Measurements from ENCODE around the gene TNFSF10. TPM values are rescaled to one million over a fixed set of nuclear protein-coding genes. Genes with fewer than 3 reads are reported as not detected.

TNFSF10 gene
- total RNA-seq, 1 experiment from 2014 or later, result 21.4 TPM

DNA sequence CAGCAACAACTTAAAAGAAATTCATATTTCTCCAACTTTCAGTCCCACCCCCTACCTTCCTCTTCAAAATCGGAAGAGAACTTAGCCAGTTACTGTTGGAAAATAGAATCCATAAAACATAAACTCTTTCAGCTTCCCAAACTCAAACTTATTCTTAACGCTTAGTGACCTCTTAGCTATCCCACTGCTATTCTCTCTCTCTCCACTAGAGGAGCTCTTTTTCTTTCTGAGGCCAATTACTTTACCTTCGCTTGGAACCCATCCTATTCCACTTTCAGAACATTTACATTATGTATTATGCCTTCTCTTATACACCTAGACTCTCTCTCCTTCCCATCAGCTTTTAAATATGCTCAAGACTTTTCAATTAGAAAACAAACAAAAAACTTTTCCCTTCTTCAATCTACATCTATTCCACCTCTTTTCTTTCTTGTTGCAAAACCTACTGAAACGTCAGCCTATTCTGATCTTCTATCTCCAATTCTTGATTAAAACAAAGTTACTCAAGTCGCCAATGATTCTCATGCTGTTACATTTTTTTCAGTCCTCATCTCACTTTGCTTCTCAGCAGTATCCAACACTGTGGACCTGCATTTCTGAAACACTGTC, 61.6 kb downstream of the TNFSF10 start:
- DNase-seq, result no peak

DNA sequence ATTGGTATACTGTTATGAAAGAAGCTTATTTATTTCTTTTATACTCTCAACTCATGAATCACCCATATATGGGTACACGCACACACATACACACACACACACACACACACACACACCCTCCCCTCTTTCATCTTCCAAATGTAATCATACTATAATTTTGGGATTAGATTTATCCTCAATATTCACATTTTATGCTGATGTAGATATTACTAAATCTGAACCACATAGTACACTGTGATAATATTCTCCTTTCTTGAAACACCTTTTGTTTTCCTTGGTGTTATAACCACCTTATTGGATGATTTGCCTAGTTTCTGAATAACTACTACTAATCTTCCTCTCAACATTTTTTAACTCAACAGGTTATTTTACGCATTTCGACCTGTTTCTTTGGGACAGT, 66.8 kb downstream of the TNFSF10 start:
- ChIA-PET POLR2A (ENCODE audit: unreplicated experiment) (no interaction called here), CTCF (interaction anchor here (0.7 kb wide), 1 partner anchor 329 kb away, joined by 4 read pairs; no protein-coding TSS in a partner anchor)

More for the DNA sequence above, 61.6 kb downstream of the TNFSF10 start:
- Histone ChIP-seq H3K9me2 (ENCODE audit: insufficient read depth) (0 out of 2 replicates have a peak, but pooled peaks cover 4% of the 10 kb centered on the region), H3K27ac (no peak overlapping the region), H3K27me3 (ENCODE audit: insufficient read depth, low read depth) (no peaks in the 10 kb centered on the region), H3K4me3 (no peak overlapping the region), H3K79me2 (ENCODE audit: low read depth) (no peaks in the 10 kb centered on the region), H3K9me3 (ENCODE audit: insufficient read depth, low read depth) (peaks cover 3% of the 10 kb centered on the region; the same call in 1 of the 2 replicates), H3K36me3 (ENCODE audit: low read depth) (no peaks in the 10 kb centered on the region), H3F3A (ENCODE audit: insufficient read depth, low read depth) (peaks cover 20% of the 10 kb centered on the region), H2AFZ (no peak overlapping the region), H3K4me1 (replicated peaks; ENCODE audit: insufficient read depth) (peaks cover 17% of the 10 kb centered on the region), H4K20me1 (ENCODE audit: insufficient read depth) (no peaks in the 10 kb centered on the region), H3K4me2 (no peak overlapping the region)
- TF ChIP-seq, protein P1, sequence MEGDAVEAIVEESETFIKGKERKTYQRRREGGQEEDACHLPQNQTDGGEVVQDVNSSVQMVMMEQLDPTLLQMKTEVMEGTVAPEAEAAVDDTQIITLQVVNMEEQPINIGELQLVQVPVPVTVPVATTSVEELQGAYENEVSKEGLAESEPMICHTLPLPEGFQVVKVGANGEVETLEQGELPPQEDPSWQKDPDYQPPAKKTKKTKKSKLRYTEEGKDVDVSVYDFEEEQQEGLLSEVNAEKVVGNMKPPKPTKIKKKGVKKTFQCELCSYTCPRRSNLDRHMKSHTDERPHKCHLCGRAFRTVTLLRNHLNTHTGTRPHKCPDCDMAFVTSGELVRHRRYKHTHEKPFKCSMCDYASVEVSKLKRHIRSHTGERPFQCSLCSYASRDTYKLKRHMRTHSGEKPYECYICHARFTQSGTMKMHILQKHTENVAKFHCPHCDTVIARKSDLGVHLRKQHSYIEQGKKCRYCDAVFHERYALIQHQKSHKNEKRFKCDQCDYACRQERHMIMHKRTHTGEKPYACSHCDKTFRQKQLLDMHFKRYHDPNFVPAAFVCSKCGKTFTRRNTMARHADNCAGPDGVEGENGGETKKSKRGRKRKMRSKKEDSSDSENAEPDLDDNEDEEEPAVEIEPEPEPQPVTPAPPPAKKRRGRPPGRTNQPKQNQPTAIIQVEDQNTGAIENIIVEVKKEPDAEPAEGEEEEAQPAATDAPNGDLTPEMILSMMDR (conservative IDR thresholded peaks at IDR 0.05), result peak; percentile 97
- no peak for TF ChIP-seq EZH2 (IDR thresholded peaks at IDR 0.05; ENCODE audit: low read depth)
- intact Hi-C loops (cut with micrococcal nuclease; ENCODE audit: unreplicated experiment), result no loop called here
- POLR2A ChIA-PET (ENCODE audit: unreplicated experiment), result interaction anchor here (0.6 kb wide), 1 partner anchor 170 kb away, joined by 6 read pairs; no protein-coding TSS in a partner anchor
- CTCF ChIA-PET, result interaction anchor here (0.6 to 1.0 kb wide), 8 partner anchors 15 to 1325 kb away, joined by 3 to 6 read pairs (median 4); no protein-coding TSS in a partner anchor
- BruUV-seq (replicated peaks), result no TSS peak

More for the DNA sequence above, 66.8 kb downstream of the TNFSF10 start:
- Histone ChIP-seq H3K9me3 (ENCODE audit: insufficient read depth, low read depth) (no peaks in the 10 kb centered on the region; the same call in 1 of the 2 replicates), H3K36me3 (ENCODE audit: low read depth) (no peaks in the 10 kb centered on the region), H3K4me3 (no peak overlapping the region), H3K4me2 (no peak overlapping the region), H3K4me1 (replicated peaks; ENCODE audit: insufficient read depth) (no peaks in the 10 kb centered on the region), H3K9me2 (ENCODE audit: insufficient read depth) (0 out of 2 replicates have a peak, but pooled peaks cover 4% of the 10 kb centered on the region), H3K79me2 (ENCODE audit: low read depth) (no peaks in the 10 kb centered on the region), H3K27ac (no peak overlapping the region), H2AFZ (no peak overlapping the region), H3K27me3 (ENCODE audit: insufficient read depth, low read depth) (no peaks in the 10 kb centered on the region), H4K20me1 (ENCODE audit: insufficient read depth) (no peaks in the 10 kb centered on the region), H3F3A (ENCODE audit: insufficient read depth, low read depth) (0 out of 2 replicates have a peak, but pooled peaks cover 3% of the 10 kb centered on the region)
- no TSS peak for BruUV-seq (replicated peaks)
- intact Hi-C loops (cut with micrococcal nuclease; ENCODE audit: unreplicated experiment), result no loop called here
- no peak for TF ChIP-seq EZH2 (IDR thresholded peaks at IDR 0.05; ENCODE audit: low read depth)
- TF ChIP-seq, protein P1 (conservative IDR thresholded peaks at IDR 0.05), result no peak
- no peak for DNase-seq

Other genes starting within 250 kb of the TNFSF10 start
- gene GHSR, start 75.0 kb downstream of the TNFSF10 start, total RNA-seq (2021), result not detected in 2 replicates
- gene NCEH1, start 187.6 kb upstream of the TNFSF10 start, total RNA-seq (2021), result 39.6 and 43.5 TPM in 2 replicates
- gene ECT2, start 227.3 kb upstream of the TNFSF10 start, total RNA-seq (2021), result 128 and 145 TPM in 2 replicates